Tongue (tissue), 2 donors: ENCODE data around the gene E2F8. TPM values are rescaled to one million over a fixed set of nuclear protein-coding genes. Genes with fewer than 3 reads are reported as not detected.

Experiments used
- DNase-seq: peaks from one replicate; pipeline ENCODE4 v3.0.0-alpha.2; 2015
- total RNA-seq: library from RNA; depleted of rRNA; stranded (reverse); fragments of >200 nt; gene quantifications from one replicate; pipeline ENCODE4 v1.2.3, GENCODE V29; 2014

The E2F8 gene
- total RNA-seq, 1 donor from 2014 or later: 7.3 TPM

DNA sequence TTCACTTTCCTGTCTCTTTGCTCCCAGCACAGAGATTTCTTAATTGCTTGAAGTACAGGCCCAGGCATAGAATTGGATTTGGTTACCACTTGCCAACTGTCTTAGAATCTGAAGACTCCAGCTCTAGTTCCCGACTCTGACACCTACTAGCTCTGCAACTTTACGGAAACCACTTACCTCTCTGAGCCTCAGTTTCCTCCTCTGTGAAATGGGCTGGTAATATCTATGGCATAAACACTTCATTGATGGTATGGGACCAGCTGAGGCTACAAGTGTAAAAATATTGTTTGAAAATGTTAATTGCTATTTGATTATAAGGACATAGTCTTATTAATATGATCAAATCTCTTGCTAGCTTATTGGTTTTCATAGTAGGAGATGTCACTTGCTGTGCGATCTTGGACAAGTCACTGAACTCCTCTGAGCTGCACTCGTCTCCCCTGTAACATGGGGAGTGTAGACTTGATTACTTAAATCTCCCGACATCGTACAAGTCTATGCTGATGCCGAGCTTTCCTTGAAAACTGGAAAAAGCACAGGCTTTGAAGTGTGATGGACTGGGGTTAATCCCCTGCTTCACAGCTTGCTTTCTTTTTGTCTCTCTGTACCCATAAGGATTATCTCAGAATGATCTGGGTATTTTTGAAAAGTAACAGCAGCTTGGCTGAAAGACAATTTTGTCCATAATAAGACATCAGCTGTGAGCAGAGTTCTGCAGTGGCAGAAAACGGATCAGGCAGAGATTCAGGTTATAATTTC lies 11.8 kb upstream of the E2F8 start:
- no peak for DNase-seq

DNA sequence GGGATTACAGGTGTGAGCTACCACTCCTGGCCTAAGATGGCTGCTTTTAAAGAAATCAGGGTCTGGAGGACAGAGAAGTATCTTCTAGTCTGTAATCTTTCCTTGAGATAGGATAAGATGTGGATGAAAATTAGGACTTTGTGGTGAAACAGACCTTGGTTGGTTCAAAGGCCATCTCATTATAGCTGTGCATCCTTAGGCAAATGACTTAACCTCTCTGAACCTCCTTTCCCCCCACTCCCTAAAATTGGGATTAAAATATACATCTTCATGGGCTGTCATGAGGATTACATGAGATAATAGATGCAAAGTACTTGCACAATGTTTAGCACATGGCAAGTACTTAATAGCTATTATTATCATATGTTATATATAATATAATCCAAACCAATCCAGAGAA lies 10.8 kb upstream of the E2F8 start:
- DNase-seq: no peak

DNA sequence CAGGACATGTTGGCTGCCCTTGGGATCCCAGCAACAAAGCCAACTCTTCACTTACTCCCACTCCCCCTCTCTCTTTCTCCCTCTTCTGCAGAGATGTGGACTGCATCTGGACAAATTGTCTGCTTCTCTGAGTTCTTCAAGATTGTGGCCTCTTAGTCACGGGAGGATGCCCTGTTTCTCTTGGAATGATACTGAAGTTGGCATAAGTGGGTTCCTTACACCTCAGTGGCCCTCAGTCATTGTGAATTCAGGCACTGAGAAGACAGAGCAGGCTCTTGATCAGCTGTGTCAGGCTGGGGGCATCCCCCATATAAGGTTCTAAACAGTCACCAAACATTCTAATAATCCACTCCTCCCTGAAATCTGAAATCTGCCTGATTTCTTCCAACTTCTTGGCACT lies 6.1 kb upstream of the E2F8 start:
- DNase-seq: no peak

GRCh38 chr11:19245351-19245750 lies 4.6 kb upstream of the E2F8 start:
- no peak for DNase-seq

DNA sequence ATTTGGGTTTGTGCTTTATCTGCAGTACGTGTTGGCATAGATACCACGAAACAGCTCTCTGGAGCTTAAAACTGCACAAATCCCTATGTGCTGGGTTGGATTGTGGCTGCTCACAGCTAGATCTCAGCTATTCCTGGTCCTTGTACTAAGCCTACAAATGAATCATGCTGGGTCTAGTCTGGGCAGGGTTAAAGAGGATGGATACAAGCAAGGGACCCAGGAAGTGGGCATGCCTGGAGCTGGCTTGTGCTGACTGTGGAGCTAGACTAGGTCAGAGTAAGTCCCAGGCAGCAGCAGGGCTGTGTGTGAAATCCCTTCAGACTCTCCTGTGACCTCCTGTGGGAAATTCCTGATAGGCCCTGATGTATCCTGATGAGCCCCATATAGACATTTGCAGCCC lies 3.9 kb upstream of the E2F8 start:
- no peak for DNase-seq

- DNase-seq: no peak
Observed at GRCh38 chr11:19244084-19244483, 3.3 kb upstream of the E2F8 start.

DNA sequence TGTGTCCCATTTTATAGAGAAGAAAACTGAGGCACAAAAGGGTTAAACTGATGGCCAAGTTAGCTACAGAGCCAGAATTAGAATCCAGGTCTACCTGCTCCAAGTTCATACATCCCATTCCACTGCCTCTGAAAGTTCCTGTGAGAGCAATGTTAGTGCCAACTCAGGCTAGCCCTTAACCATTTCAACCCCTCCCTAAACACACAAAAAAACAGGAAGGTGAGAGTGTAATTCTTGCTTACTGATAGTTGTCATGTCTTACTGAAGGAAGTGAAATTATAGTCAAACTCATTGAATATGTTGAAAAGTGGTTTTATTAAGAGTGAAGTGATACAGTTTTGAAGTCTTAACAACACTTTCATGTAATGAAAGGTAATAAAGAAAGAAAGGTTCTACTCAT lies 2.9 kb upstream of the E2F8 start:
- no peak for DNase-seq

DNA sequence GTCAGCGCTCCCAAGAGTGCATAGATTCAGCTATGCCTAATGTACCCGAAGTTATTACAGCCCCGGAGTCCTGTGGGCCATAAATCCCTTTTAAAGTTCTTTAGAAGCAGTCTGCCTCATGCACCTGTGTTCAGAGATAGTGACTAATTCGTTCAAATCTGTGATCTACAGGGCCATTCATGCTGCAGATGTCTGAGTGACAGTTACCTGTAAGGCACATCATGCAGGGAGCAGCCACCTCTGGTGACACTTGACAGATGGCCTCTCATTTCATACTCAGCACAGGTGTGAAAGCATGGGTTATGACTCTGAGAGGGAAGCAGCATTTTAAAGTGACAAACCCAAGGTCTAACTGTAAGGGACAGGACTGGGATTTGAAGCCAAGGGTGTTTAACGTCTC lies 2.4 kb upstream of the E2F8 start:
- no peak for DNase-seq

DNA sequence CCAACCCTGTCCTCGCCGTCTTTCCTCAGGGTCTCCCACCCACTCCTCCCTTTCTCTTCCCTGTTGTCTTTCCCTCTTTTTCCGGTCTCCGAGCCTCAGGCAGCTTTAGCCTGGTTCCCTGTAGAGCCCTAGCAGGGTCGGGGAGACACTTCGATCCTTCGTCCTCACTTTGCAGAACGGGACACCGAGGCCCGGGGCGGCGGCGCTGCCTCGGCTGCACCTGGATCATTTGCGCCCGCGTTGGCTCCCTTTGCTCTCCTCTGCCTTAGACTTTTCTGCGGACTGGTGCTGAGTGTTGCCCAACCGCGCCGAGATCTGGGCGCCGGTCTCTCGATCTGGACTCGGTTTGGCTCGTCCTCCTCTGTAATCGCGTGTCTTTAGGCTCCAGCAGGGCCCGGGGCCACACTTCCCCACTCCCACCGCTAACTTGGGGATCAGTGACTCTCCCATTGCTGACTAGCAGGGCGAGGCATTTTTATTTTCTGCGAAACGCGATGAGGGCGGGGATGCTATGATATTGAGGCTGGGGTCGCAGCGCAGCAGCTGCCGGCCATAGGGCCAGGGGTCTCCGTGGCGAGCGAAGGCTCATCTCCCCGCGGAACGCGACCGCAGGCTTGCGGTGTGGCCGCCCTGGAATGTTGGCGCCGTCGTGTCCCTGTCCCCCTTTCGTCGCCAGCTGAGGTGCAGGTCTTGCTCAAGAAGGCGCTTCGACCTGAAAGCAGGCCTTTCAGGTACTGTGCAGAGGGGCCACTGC lies 1.6 kb upstream of the E2F8 start:
- DNase-seq: no peak

DNA sequence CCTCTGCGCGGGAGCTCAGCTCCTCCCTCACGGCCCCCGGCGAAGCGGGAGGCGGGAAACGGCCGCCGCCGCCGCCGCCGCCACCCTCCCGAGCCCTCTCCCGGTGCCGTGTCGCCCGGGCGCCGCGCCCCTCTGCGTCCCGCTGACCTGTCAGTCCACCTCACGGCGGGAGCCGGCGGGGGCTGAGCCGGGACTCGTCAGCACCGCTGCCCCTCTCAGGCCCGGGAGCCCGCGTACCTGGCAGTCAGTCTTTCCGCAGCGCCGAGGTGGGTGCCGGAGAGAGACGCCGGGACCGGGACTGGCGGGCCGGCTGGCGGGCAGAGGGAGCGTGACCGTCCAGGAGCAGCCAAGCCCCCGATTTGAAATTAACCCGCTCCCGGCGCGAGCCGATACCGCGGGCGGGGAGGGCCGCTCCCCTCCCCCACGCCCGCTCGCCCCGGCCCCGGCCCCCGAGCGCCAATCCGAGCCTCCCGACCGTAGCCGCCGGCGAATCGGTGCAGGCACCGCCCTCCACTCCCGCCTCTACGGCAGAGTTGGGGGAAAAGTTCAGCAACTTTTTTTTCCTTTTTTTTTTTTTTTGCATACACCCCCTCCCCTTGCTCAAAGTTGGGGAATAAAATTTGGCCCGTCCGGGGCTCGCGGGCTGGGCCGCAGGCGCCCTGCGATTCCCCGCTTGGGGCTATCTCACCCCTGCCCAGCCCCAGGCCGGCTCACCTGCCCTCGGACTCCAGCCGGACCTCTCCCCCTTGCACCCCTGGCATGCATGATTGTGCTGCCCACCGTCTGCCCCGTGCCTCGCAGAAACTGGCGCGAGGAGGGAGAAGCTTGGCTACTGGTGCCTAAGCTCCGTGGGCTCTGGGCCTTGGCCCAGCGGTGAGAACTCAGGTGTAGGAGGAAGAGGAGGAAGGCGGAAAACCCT lies 774 bp upstream of the E2F8 start:
- DNase-seq: peak; percentile 63

- no peak for DNase-seq
Observed at GRCh38 chr11:19239039-19239438, 1.7 kb downstream of the E2F8 start.

DNA sequence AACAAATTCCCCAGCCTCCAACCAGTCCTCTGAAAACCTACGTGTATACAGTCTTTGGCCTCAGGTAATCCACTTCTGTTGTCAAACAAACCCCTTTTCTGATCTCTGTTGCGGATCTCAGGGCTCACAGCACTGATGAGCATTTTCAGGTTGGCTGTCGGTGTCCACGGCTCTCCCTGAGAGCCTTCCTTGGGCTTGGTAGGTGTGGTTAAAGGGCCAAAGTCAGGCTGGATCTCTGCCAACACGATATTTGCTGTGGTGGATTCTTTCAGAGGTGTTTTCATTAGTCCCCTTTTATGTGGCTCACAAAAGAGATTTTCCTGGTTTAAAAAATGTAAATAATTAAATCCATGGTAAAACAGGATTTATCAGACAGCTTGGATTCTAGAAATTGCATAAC lies 2.9 kb downstream of the E2F8 start:
- DNase-seq: peak; percentile 53

DNA sequence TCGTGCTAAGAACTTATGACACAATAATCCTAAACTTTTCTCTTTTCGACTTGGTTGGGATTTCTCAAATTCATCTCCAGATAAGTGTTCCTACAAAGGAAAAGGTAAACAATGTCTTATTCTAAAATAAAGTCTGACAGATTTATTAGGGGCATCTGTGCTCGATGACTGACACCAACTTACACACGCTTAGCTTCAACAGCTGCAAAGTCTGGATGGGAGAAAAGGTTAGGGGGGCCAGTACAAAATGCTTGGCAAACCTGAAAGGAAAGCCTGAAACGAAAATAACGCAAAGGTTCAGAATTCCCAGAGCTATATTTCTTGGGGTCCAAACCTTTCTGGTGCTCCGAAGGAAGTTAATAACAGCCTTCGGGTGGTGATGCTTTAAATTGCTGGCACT lies 3.4 kb downstream of the E2F8 start:
- DNase-seq: peak; percentile 58

GRCh38 chr11:19234231-19234817 lies 6.4 kb downstream of the E2F8 start:
- peak; percentile 57 for DNase-seq

DNA sequence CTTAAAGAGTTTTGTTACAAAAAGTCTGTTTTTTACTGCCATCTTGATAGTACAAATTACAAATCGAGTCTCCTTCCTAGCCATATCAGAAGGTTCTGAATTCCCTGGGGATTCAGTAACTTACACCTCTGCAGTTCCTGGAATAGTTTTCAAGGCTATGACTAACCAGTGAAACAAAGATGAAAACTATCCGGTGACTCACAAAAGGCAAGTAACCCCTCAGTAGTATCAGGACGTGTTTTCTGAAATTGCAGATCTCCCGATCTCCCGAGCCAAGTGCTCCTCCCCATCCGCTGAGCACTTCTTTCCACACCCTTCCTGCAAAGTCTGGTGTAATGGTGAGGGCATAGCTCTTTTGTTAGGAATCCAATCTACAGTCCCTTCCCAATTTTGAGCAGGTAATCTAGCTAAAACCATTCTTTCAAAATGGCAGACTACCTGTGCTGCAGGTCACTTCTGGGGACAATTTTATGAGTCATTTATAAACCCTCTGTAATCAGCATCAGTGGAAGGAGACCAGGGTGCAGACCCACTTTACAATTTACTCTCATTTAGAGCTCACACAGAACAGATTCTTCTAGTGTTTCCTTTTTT lies 7.7 kb downstream of the E2F8 start:
- no peak for DNase-seq

DNA sequence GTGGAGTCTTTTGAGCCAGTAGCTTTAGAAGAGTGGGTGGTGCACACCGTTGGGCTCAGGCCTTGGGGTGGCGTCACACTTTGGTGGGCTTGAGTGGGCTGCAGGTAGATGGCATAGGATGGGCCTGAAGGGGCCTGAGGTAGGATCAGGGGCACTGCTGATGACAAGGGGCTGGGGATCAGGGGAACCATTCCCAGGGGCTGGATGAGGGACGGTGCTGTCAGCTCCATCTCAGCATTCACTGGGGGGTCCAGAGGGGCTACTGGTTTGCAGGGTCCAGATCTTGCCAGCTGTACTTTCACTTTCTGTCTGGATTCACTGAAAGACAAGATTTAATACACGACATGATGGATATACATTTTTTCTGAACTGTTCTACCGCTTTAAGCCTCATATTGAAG lies 11.1 kb downstream of the E2F8 start:
- no peak for DNase-seq

DNA sequence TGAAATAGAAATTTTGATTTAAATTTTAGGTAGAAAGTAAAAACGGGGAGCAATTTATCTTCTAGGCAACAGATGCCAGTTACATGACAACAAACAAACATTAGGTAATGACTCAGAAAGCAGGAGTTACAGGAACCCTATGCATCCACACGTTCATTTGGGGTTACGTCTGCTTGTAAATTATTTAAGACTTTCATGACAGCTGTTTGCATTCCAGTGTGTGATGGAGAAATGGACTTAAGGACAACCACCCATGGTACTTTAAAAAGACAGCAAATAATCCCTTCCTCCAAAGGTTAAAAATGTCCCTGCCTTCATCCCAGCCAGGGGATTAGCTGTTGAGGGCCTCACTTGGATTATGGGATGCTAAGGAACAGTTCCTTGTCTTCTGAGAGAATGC lies 11.8 kb downstream of the E2F8 start:
- DNase-seq: peak; percentile 64

- no peak for DNase-seq
Observed at GRCh38 chr11:19226378-19227195, 14.2 kb downstream of the E2F8 start.

GRCh38 chr11:19225581-19225980 lies 15.2 kb downstream of the E2F8 start:
- DNase-seq: no peak

DNA sequence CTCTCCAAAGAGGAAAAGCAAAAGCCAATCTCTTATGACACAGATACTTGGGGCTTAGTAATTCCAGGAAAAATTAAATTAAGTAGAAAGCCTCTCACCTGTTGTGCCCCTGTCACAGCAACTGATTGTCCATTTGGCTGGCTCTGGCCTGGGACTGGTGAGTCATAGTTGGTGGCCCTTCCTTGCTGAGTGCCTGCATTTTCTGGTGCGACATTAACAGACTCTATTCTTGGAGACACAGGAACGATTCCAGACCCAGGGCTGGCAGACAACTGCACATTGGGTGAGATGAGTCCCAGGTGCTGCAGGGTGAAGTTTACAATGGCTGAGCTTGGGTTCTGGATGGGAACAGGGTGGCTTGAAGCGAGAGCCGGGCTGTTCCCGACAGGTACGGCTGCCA lies 15.6 kb downstream of the E2F8 start:
- no peak for DNase-seq
